ENCODE measurements around the gene TDRD15. TPM values are rescaled to one million over a fixed set of nuclear protein-coding genes. Genes with fewer than 3 reads are reported as not detected.

The TDRD15 gene
- total and polyA plus RNA-seq, 2 donors from 2014 or later, result 0.06 TPM; not detected in 1

GRCh38 chr2:21175895-21176646 lies 52.3 kb downstream of the TDRD15 start:
- intact Hi-C loops (cut with DNase I), result loop anchor here (10.0 kb wide), 1 partner anchor 149 kb away; no protein-coding TSS in a partner anchor
- peak; percentile 84 for FAIRE-seq

GRCh38 chr2:21181957-21182356 lies 58.2 kb downstream of the TDRD15 start:
- no peaks in the 10 kb centered on the region for H3K9me3 ChIP-seq (ENCODE audit: control insufficient read depth in 2 of 3, insufficient read depth in 1 of 3, low read length in 3 of 3)
- FAIRE-seq (no peak), DNase-seq (no peak)
- no peak for TF ChIP-seq CTCF (IDR thresholded peaks at IDR 0.05; ENCODE audit: borderline replicate concordance, extremely low read depth, insufficient read depth)
- intact Hi-C loops (cut with DNase I), result no loop called here
- H3K27me3 ChIP-seq (ENCODE audit: control insufficient read depth, insufficient read depth, low read length), result no peaks in the 10 kb centered on the region
- no peak overlapping the region for H3K27ac ChIP-seq (ENCODE audit: low read depth in 2 of 2, low read length in 2 of 2)
- no peak overlapping the region for H3K4me3 ChIP-seq (ENCODE audit: low read length in 3 of 3)
- no peak overlapping the region for H3K9ac ChIP-seq (ENCODE audit: low read length in 3 of 3)
- no peaks in the 10 kb centered on the region for H3K36me3 ChIP-seq (ENCODE audit: control insufficient read depth in 2 of 3, insufficient read depth in 3 of 3, low read length in 3 of 3)
- H3K4me1 ChIP-seq (ENCODE audit: control insufficient read depth in 2 of 3, insufficient read depth in 2 of 3, low read depth in 1 of 3, low read length in 3 of 3), result no peaks in the 10 kb centered on the region

More at GRCh38 chr2:21175895-21176646, 52.3 kb downstream of the TDRD15 start:
- Histone ChIP-seq H3K36me3 (ENCODE audit: control insufficient read depth in 2 of 3, insufficient read depth in 3 of 3, low read length in 3 of 3) (no peaks in the 10 kb centered on the region), H3K27me3 (ENCODE audit: control insufficient read depth, insufficient read depth, low read length) (no peaks in the 10 kb centered on the region), H3K9ac (ENCODE audit: low read length in 3 of 3) (peak overlapping the region in 1 of 3 donors; percentile 24), H3K27ac (ENCODE audit: low read depth in 2 of 2, low read length in 2 of 2) (no peak overlapping the region), H3K4me1 (ENCODE audit: control insufficient read depth in 2 of 3, insufficient read depth in 2 of 3, low read depth in 1 of 3, low read length in 3 of 3) (no peaks in the 10 kb centered on the region), H3K9me3 (ENCODE audit: control insufficient read depth in 2 of 3, insufficient read depth in 1 of 3, low read length in 3 of 3) (no peaks in the 10 kb centered on the region), H3K4me3 (ENCODE audit: low read length in 3 of 3) (peak overlapping the region in 1 of 3 donors; percentile 35)
- TF ChIP-seq CTCF (IDR thresholded peaks at IDR 0.05; ENCODE audit: borderline replicate concordance, extremely low read depth, insufficient read depth), result peak; percentile 25
- peak in 2 of 5 donors; percentile 52 to 53 for DNase-seq

- no peak overlapping the region for H3K4me3 ChIP-seq (ENCODE audit: low read length in 3 of 3)
- FAIRE-seq (no peak), DNase-seq (no peak)
- no peaks in the 10 kb centered on the region for H3K9me3 ChIP-seq (ENCODE audit: control insufficient read depth in 2 of 3, insufficient read depth in 1 of 3, low read length in 3 of 3)
- intact Hi-C loops (cut with DNase I), result no loop called here
- no peaks in the 10 kb centered on the region for H3K36me3 ChIP-seq (ENCODE audit: control insufficient read depth in 2 of 3, insufficient read depth in 3 of 3, low read length in 3 of 3)
- no peaks in the 10 kb centered on the region for H3K27me3 ChIP-seq (ENCODE audit: control insufficient read depth, insufficient read depth, low read length)
- H3K4me1 ChIP-seq (ENCODE audit: control insufficient read depth in 2 of 3, insufficient read depth in 2 of 3, low read depth in 1 of 3, low read length in 3 of 3), result no peaks in the 10 kb centered on the region
- no peak for TF ChIP-seq CTCF (IDR thresholded peaks at IDR 0.05; ENCODE audit: borderline replicate concordance, extremely low read depth, insufficient read depth)
- no peak overlapping the region for H3K9ac ChIP-seq (ENCODE audit: low read length in 3 of 3)
- H3K27ac ChIP-seq (ENCODE audit: low read depth in 2 of 2, low read length in 2 of 2), result no peak overlapping the region
Measured at GRCh38 chr2:21183306-21183705, 59.5 kb downstream of the TDRD15 start.
